HEK293T (cell line): ENCODE data around the gene GBGT1.
"Not testable (repeated sequence)": the region's sequence is repeated elsewhere in the genome, so short reads cannot be mapped to it uniquely, and the experiment has no call there.

Source experiments
- CTCF ChIA-PET: fragments of 350-600 bp; formaldehyde crosslinking; extraction: SDS; loops from one replicate; lab custom pipeline; 2021; ENCODE audit warnings: antibody characterized with exemption, inconsistent platforms; lab: Yijun Ruan, JAX
- POLR2A ChIA-PET: fragments of 350-600 bp; formaldehyde crosslinking; extraction: SDS; loops from one replicate; lab custom pipeline; 2020; ENCODE audit warnings: antibody characterized with exemption, inconsistent platforms; lab: Yijun Ruan, JAX
- DNase-seq: peaks from one replicate; pipeline ENCODE4 v3.0.0; 2012; ENCODE audit warnings: mixed read lengths; ENCODE audit errors: extremely low spot score
- ARNT ChIP-seq: fragments of 450-650 bp; IDR thresholded peaks from 2 replicates; pipeline ENCODE4 v1.6.1; 2017; ENCODE audit warnings: mild to moderate bottlenecking
- BHLHE40 ChIP-seq: fragments of 450-650 bp; IDR thresholded peaks from 2 replicates; pipeline ENCODE4 v1.6.1; 2016; ENCODE audit warnings: mild to moderate bottlenecking, moderate library complexity, borderline replicate concordance
- CTBP1 ChIP-seq: fragments of 450-650 bp; IDR thresholded peaks from 2 replicates; pipeline ENCODE4 v1.6.1; 2016; ENCODE audit warnings: borderline replicate concordance
- ELF4 ChIP-seq: fragments of 450-650 bp; IDR thresholded peaks from 2 replicates; pipeline ENCODE4 v1.6.1; 2017; ENCODE audit warnings: antibody characterized with exemption
- FOXA1 ChIP-seq: fragments of 450-650 bp; IDR thresholded peaks from 2 replicates; pipeline ENCODE4 v1.6.1; 2016; ENCODE audit warnings: mild to moderate bottlenecking
- FOXK2 ChIP-seq: fragments of 450-650 bp; IDR thresholded peaks from 2 replicates; pipeline ENCODE4 v1.6.1; 2016; ENCODE audit warnings: mild to moderate bottlenecking
- FOXM1 ChIP-seq: fragments of 450-650 bp; IDR thresholded peaks from 2 replicates; pipeline ENCODE4 v1.6.1; 2017; ENCODE audit warnings: mild to moderate bottlenecking, borderline replicate concordance
- HDGF ChIP-seq: fragments of 450-650 bp; IDR thresholded peaks from 2 replicates; pipeline ENCODE4 v1.6.1; 2017; ENCODE audit warnings: antibody characterized with exemption, borderline replicate concordance
- L3MBTL2 ChIP-seq: fragments of 450-650 bp; conservative IDR thresholded peaks from 2 replicates; pipeline ENCODE4 v1.6.1; 2016; ENCODE audit warnings: mild to moderate bottlenecking
- LEF1 ChIP-seq: fragments of 450-650 bp; IDR thresholded peaks from 2 replicates; pipeline ENCODE4 v1.6.1; 2017; ENCODE audit warnings: mild to moderate bottlenecking, borderline replicate concordance
- NFRKB ChIP-seq: fragments of 450-650 bp; IDR thresholded peaks from 2 replicates; pipeline ENCODE4 v1.6.1; 2016; ENCODE audit warnings: mild to moderate bottlenecking, moderate library complexity
- SP1 ChIP-seq: fragments of 450-650 bp; IDR thresholded peaks from 2 replicates; pipeline ENCODE4 v1.6.1; 2017
- SUZ12 ChIP-seq: fragments of 450-650 bp; IDR thresholded peaks from 2 replicates; pipeline ENCODE4 v1.6.1; 2016; ENCODE audit warnings: mild to moderate bottlenecking
- TARDBP ChIP-seq: fragments of 450-650 bp; IDR thresholded peaks from 2 replicates; pipeline ENCODE4 v1.6.1; 2016
- ZNF384 ChIP-seq: fragments of 450-650 bp; IDR thresholded peaks from 2 replicates; pipeline ENCODE4 v1.6.1; 2016
- TF ChIP-seq, protein P1 (sequence below): fragments of 450-650 bp; IDR thresholded peaks from 2 replicates; pipeline ENCODE4 v1.6.1; 2016

GBGT1 gene

DNA sequence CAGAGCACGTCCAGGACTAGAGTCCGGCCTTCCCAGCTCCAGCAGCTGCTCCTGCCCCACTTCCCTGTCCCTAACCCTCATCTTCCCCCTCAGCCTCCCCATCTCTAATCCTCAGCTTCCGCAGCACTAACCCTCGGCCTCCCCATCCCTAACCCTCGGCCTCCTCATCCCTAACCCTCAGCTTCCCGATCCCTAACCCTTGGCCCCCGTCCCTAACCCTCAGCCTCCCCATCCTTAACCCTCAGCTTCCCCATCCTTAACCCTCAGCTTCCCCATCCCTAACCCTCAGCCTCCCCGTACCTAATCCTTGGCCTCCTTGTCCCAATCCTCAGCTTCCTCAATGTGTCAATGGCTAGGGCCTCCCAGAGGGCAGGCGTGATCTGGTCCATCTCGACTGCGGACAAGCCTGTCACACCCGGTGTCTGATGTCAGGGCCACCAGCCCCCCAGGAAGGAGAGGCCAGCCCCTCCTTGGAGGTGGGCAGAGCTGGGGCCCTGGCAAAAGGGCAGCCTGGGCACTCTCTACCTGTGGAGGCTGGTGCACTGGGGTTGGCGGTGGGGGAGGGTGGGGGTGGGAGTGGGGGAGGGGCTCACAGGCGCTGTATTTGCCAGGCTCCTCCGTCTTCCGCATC, 43.9 kb upstream of the GBGT1 start:
- ChIA-PET CTCF (no interaction called here), POLR2A (no interaction called here)
- TF ChIP-seq NFRKB (no peak), ELF4 (no peak), FOXM1 (no peak), FOXK2 (no peak), ARNT (no peak), BHLHE40 (no peak)
- TF ChIP-seq, protein P1, sequence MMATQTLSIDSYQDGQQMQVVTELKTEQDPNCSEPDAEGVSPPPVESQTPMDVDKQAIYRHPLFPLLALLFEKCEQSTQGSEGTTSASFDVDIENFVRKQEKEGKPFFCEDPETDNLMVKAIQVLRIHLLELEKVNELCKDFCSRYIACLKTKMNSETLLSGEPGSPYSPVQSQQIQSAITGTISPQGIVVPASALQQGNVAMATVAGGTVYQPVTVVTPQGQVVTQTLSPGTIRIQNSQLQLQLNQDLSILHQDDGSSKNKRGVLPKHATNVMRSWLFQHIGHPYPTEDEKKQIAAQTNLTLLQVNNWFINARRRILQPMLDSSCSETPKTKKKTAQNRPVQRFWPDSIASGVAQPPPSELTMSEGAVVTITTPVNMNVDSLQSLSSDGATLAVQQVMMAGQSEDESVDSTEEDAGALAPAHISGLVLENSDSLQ: no peak
- no peak for DNase-seq

DNA sequence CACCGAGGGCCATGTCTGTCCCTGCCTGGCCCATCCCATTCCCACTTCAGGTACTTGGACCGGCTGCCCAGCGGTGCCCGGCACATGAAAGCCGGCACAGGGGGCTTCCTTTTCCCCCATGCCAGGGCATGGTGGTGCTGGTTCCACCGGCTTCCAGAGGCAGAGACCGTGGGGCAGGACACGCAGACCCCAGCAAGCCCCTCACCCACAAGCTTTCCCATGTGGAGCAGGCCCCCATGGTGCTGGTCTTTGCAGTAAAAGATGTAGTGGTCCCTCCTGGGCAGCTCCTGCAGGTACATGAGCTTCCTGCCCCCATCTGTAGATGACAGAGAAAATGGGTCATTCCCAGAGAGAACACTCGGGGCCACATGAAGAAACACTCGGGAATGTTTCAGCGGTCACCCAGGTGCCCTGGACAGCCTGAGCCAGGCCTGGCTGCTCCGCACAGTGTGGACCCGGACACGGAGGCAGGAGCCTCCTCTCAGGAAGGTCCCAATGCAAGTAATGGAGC, 43.4 kb upstream of the GBGT1 start:
- CTCF ChIA-PET: no interaction called here
- POLR2A ChIA-PET: no interaction called here

DNA sequence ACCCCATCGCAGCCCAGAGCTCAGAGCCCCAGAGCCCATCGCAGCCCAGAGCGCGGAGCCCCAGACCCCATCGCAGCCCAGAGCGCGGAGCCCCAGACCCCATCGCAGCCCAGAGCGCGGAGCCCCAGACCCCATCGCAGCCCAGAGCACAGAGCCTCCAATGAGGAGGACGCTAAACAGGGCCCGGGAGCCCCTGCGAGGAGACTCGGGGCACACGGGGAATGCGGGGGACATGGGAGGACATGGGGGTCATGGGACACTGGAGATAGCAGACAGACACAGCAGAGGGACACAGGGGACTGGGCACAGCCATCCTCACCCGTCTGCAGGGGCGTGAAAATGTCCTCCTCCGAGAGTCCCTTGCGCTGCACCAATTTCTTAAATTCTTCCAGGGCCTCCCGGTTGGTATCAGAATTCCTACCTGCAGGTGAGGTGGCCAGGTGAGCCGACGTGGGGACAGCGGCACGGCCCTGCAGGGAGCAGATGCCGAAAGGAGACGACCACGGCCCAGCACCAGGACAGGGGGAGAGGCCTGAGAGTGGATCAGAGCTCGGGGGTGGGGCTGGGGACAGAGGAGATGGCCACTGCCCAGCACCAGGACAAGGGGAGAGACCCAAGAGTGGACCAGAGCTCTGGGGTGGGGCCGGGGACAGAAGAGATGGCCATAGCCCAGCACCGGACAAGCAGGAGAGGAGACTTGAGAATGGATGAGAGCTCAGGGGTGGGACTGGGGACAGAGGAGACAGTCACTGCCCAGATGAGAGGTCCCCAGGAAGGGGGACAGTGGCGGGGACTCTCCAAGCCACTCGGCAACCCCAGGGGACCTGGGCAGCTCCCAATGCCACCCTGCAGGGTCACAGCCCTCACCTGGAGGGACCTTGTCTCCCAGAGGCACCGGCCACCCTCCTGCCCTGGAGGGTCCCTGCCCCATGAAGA, 42.5 kb upstream of the GBGT1 start:
- CTCF ChIA-PET: no interaction called here
- POLR2A ChIA-PET: no interaction called here
- TF ChIP-seq FOXA1 (no peak), ZNF384 (no peak), FOXM1 (no peak)
- no peak for DNase-seq

More for the DNA sequence above, 43.4 kb upstream of the GBGT1 start:
- no peak for DNase-seq
- no peak for TF ChIP-seq FOXA1
- no peak for TF ChIP-seq L3MBTL2

DNA sequence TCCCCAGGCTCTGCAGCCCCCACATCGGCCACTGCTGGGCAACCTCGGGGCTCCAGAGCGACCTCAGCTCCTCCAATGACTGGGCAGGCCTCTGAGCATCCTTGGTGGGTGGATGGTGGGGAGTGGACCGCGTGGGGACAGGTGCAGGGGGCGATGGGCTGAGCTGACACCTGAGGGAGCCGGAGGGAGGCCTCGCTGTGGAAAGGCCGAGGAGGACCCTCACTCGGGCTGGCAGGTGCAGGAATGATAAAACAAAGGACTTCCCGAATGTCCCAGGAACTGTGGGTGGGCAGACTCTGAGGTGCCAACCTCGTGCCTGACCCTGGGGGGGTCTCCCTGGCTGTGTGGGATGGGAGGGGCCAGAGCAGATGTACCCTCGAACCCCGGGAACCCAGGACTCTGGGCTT, 41.8 kb upstream of the GBGT1 start:
- POLR2A ChIA-PET, CTCF ChIA-PET, DNase-seq: not testable (repeated sequence)

DNA sequence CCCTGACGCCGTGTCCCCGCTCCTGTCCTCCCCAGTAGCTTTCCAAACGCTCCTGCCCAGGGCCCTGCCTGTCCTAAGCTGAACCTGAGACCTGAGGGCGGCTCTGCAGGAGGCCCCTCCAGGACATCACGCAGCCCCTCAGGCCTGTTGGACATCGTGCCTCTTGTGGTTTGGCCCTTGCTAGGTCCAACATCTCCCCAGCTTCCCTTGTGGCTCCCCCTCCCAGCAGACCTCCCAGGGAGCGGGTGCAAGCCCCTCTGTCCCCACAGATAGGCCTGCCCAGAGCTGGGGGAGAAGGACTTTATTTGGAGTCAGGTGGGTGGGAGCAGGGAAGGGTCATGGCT, 41.3 kb upstream of the GBGT1 start:
- ChIA-PET POLR2A (no interaction called here), CTCF (no interaction called here)
- DNase-seq: no peak
- TF ChIP-seq SP1 (no peak), FOXM1 (no peak), HDGF (no peak), ELF4 (no peak), FOXA1 (no peak), LEF1 (no peak)

DNA sequence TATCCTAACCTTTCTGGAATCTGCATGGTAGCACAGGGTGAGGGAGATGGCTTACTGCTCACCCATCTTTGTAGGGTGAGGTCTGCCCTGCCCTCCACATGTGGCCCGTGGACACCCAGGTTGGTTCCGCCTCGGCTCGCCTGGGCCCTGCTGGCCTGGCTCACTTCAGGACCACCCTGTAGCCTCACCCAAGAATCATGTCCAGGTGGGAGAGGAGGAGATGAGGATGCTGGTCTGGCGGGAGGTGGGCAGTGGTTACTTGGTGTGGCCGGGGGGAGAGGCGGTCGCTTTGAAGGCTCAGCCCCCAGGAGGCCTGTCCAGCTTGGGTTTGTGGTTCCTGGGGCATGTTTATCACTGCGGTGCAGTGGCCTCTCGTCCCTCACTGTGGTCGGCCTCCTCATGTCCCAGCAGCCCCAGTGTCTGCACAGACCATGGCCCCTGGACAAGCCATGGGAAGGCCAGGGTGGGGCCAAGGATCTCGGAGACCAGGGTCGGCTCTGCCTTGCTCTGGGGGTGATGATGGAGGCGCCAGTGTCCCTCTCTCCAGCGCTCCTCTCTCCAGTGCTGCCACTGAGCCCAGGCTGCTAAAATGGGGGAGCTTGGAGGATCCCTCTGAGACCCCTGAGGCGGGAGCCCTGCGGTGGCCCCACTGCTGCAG, 40.8 kb upstream of the GBGT1 start:
- TF ChIP-seq FOXA1 (no peak), LEF1 (no peak), SUZ12 (no peak), ARNT (no peak), FOXM1 (no peak), BHLHE40 (no peak), FOXK2 (no peak), NFRKB (no peak), TARDBP (no peak), HDGF (no peak), ZNF384 (no peak), CTBP1 (no peak), L3MBTL2 (no peak), ELF4 (no peak), SP1 (no peak)
- TF ChIP-seq, protein P1: no peak

DNA sequence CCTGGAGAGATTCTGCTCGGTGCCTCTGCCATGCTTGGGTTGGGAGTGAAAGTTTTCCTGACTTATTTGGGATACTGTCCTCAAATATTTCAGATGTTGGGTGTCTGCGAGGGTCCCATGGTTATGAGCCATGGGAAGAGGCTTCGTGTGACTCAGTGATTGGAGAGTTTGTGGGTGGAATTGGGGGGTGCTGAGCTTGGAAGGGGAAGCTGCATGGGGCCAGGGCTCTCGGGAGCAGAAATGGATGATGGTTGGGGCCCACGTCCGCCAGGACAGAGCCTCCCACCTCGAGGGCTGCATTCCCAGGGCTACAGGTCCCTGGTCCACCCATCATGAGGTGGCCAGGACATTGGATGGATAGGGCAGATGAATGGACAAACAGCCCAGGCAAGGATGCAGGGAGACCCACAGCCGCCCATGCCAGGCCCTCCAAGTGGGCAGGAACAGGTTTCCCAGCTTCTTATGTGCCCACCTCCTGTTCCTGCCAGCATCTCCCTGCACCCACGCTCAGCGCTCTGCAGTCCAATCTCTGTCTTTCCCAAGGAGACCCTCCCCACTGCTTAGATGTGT, 39.9 kb upstream of the GBGT1 start:
- POLR2A ChIA-PET: no interaction called here
- CTCF ChIA-PET: no interaction called here
- no peak for DNase-seq
- no peak for TF ChIP-seq ZNF384

More for the DNA sequence above, 40.8 kb upstream of the GBGT1 start:
- POLR2A ChIA-PET: no interaction called here
- DNase-seq: no peak
- CTCF ChIA-PET: no interaction called here
